IPS-15b (cell line): ENCODE measurements around the gene NR3C1.

ENCODE experiments used
- H3K27me3 ChIP-seq: one replicate; pipeline ENCODE4 v1.6.1; 2013; ENCODE audit warnings: low read length; ENCODE audit not compliant: control insufficient read depth, insufficient read depth
- H3K36me3 ChIP-seq: one replicate; pipeline ENCODE4 v1.6.1; 2013; ENCODE audit warnings: low read length; ENCODE audit not compliant: control insufficient read depth, insufficient read depth
- H3K4me1 ChIP-seq: one replicate; pipeline ENCODE4 v1.6.1; 2013; ENCODE audit warnings: mild to moderate bottlenecking, low read length; ENCODE audit not compliant: control insufficient read depth, insufficient read depth
- H3K4me3 ChIP-seq: one replicate; pipeline ENCODE4 v1.5.1; 2013; ENCODE audit warnings: low read depth, low read length
- H3K9ac ChIP-seq: one replicate; pipeline ENCODE4 v1.6.1; 2013; ENCODE audit warnings: low read depth, mild to moderate bottlenecking, low read length
- H3K9me3 ChIP-seq: one replicate; pipeline ENCODE4 v1.6.1; 2013; ENCODE audit warnings: mild to moderate bottlenecking, low read length; ENCODE audit not compliant: control insufficient read depth, insufficient read depth

The NR3C1 gene

DNA sequence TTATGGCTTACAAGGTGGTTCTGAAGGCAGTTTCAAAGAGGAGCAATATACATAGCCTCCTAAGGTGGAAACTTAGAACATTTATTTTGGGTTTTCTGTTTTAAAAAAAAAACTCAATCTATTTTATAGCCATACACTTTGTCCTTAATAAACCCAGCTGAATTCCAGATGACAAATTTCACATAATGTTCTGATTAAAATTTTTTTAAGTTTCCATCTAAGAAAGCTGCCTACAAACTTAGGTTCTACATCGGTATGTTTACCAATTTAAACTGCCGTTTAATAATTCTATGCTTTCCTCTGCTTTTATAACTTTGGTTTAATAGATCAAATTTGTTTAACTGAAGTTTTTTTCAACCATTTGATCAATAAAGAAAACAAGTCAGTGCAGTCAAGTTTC is 12.5 kb downstream of the NR3C1 start:
- H3K4me3 ChIP-seq = no peak overlapping the region
- H3K9me3 ChIP-seq = peaks cover 3% of the 10 kb centered on the region
- H3K9ac ChIP-seq = no peak overlapping the region
- no peaks in the 10 kb centered on the region for H3K36me3 ChIP-seq
- peaks cover 14% of the 10 kb centered on the region for H3K4me1 ChIP-seq
- H3K27me3 ChIP-seq = no peaks in the 10 kb centered on the region

DNA sequence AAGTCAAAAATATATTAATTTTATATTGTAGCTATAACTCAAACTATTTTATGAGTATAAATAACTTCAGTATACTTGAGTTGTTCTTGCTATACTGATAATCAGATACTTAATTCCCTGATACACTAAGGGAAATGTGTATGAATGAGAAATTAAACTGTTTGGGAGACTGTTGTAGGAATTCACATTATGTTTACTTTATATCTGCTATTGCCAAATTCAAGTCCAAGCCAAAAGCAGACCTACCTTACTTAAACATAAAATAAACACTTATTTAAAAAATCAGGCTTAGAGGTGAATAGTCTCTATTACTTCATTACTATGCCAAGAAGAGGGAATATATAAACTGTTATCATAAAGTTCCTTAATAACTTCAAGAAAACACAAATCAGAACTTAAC is 13.2 kb downstream of the NR3C1 start:
- H3K9me3 ChIP-seq = peaks cover 9% of the 10 kb centered on the region
- no peaks in the 10 kb centered on the region for H3K27me3 ChIP-seq
- no peaks in the 10 kb centered on the region for H3K36me3 ChIP-seq
- peaks cover 9% of the 10 kb centered on the region for H3K4me1 ChIP-seq
- no peak overlapping the region for H3K4me3 ChIP-seq
- no peak overlapping the region for H3K9ac ChIP-seq

DNA sequence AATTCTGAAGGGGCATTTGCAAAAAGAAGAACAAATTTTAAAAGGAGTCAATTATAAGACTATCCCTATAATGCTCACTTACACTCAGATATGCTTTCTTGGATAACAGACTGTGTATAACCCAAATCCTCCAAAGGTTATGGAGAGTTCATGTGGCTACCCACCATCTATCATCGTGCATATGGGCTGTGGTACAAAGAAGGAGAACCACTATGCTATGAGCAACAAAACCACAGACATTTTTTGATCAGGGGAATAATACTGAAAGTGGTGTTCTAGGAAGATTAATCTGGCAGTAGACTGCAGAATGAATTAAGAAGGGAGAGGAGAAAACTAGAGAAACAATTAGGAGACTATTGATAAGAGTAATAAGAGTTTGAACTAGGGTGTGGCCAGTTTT is 16.8 kb downstream of the NR3C1 start:
- Histone ChIP-seq H3K9ac (no peak overlapping the region), H3K9me3 (peaks cover 23% of the 10 kb centered on the region), H3K4me3 (no peak overlapping the region), H3K27me3 (no peaks in the 10 kb centered on the region), H3K4me1 (peaks cover 3% of the 10 kb centered on the region), H3K36me3 (no peaks in the 10 kb centered on the region)

DNA sequence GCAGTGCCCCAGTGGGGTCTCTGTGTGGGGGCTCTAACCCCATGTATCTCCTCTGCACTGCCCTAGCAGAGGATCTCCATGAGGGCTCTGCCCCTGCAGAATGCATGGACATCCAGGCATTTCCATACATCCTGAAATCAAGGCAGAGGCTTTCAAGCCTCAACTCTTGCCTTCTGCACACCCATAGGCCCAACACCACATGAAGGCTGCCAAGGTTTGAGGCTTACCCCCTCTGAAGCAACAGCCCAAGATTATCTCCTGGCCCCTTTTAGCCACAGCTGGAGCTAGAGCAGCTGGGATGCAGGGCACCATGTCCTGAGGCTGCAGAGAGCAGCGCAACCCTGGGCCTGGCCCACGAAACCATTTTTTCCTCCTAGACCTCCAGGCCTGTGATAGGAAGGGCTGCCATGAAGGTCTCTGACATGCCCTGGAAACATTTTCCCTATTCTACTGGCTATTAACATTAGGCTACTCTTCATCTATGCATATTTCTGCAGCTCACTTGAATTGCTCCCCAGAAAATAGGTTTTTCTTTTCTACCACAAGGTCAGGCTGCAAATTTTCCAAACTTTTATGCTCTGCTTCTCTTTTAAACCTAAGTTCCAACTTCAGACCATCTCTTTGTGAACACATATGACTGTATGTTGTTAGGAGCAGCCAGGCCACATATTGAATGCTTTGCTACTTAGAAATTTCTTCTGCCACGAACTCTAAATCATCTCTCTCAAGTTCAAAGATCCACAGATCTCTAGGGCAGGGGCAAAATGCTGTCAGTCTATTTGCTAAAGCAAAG is 18.4 kb downstream of the NR3C1 start:
- Histone ChIP-seq H3K36me3 (no peaks in the 10 kb centered on the region), H3K4me1 (no peaks in the 10 kb centered on the region), H3K27me3 (no peaks in the 10 kb centered on the region), H3K9me3 (peaks cover 23% of the 10 kb centered on the region), H3K9ac (no peak overlapping the region), H3K4me3 (no peak overlapping the region)

DNA sequence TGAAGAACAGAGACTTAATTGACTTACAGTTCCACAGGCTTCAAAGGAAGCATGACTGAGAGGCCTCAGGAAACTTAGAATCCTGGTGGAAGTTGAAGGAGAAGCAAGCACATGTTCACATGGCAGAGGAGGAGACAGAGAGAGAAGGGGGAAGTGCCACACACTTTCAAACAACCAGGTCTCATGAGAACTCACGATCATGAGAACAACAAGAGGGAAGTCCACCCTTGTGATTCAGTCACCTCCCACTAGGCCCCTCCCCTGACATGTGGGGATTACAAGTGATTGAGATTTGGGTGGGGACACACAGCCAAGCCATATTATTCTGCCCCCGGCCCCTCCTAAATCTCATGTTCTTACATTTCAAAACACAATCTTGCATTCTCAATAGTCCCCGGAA is 19.5 kb downstream of the NR3C1 start:
- H3K36me3 ChIP-seq = no peaks in the 10 kb centered on the region
- H3K9ac ChIP-seq = no peak overlapping the region
- H3K4me3 ChIP-seq = no peak overlapping the region
- H3K9me3 ChIP-seq = peaks cover 23% of the 10 kb centered on the region
- no peaks in the 10 kb centered on the region for H3K27me3 ChIP-seq
- H3K4me1 ChIP-seq = no peaks in the 10 kb centered on the region

DNA sequence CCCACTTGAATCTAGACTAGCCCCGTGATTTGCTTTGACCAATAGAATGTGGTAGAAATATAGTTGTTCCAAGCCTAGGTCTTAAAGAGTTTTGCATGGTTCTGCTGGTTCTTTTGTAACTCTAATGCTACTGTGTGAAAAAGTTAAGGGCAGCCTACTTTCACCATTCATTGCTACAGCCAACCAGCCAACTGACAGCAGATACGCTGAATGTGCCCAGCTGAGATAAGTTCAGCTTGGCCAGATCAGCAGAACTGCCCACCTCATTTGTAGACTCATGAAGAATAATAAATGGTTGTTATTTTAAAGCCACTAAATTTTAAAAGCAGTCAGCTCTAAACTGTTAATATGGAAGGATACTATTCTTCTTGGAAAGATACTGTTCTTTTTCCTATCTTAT is 23.9 kb downstream of the NR3C1 start:
- Histone ChIP-seq H3K27me3 (no peaks in the 10 kb centered on the region), H3K4me1 (peaks cover 9% of the 10 kb centered on the region), H3K9ac (no peak overlapping the region), H3K36me3 (no peaks in the 10 kb centered on the region), H3K4me3 (no peak overlapping the region), H3K9me3 (peaks cover 7% of the 10 kb centered on the region)

DNA sequence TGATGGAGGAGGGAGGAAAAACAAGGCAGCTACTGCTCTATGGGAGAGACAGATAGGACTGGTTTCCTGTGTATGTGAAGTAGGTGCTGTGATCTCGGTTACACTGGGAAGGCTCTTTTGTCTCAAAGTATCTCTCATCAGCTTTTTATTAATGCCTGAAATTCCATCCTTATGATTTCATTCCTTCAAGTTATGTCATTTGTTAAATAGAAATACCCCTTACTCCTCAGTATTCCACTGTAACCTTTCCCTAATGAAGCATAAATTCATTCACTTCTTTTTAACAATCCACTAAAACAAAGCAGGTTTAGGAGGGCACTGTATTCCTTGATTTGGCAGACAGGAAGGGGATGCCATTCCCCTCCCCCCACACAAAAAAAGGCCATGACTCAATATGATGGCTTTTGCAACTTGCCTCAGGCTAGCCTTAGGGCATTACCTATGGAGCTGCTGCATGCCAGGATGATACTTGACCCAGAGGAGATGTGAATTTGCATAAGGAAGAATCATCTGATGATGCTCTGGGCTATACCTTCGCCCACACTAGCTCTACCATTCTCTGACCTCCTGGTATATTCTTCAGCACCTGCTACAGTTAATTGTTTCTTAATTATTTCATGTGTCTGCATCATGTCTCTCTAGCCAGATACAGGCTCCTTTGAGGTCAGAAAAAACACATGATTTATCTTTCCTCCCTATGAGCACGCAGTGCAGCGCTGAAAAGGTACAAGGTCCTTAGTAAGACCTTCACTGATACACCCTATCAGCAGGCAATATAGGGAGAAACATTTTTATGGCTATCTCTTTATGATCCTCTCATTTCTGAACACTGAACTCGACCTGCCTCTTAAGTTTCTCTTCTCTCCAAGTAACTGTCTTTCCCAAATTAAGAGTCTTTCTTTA is 26.3 kb downstream of the NR3C1 start:
- Histone ChIP-seq H3K4me1 (peaks cover 9% of the 10 kb centered on the region), H3K9ac (no peak overlapping the region), H3K36me3 (no peaks in the 10 kb centered on the region), H3K4me3 (no peak overlapping the region), H3K9me3 (no peaks in the 10 kb centered on the region), H3K27me3 (no peaks in the 10 kb centered on the region)

DNA sequence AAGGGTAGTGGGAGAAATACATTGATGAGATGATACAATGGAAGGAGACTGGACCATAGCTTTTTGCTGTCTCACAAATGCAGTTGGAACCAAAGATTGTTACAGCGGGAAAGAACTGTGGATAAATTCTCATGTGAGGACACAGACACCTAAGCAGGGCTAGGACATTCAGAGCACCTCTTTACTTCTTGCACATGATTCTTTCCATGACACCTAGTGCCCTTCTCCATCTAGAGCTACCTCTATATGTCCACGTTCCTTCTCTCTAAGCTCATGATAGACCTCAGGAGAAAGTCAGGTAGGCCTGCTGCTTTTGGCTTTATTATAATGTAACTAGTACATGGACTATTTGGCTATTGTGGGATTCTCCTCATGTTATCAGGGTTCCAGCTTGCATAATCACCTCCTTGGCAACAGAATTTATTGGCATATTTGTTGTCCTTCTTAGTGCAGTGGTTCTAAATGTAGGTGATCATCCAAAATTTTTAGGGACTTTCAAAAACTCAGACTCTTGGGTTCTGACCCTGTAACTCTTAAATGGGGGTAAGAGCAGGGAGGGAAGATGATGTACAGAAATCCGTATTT is 27.2 kb downstream of the NR3C1 start:
- H3K36me3 ChIP-seq = no peaks in the 10 kb centered on the region
- no peaks in the 10 kb centered on the region for H3K9me3 ChIP-seq
- H3K9ac ChIP-seq = no peak overlapping the region
- peaks cover 9% of the 10 kb centered on the region for H3K4me1 ChIP-seq
- H3K4me3 ChIP-seq = no peak overlapping the region
- no peaks in the 10 kb centered on the region for H3K27me3 ChIP-seq

DNA sequence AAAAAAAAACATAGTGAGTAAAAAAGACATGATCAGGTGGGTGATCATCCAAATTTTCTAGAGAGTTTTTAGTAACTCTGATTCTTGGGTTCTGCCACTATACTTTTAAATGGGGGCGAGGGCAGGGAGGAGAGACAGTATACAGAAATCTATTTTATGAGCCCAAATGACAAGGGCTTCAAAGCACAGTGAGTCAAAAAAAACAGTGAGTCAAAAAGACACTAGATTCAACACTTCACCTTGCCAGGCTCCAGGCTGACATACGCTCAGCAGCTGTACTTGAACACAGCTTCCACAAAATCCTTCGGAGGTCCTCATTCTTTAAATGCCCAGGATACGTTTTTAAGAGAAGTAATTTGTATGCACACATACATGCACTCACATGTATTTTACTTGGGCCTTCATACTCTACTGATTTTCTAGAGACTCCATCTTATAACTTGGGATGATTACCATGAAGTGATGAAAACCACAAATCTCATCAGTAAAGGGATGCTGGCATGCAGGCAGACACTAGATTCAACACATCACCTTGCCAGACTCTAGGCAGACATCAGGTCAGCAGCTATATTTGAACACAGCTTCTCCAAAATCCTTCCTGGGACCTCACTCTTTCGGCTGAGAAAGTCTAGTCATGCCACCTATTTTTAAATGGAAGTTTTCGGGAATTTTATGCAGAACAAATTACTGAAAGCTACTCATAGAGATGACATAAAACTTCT is 28.8 kb downstream of the NR3C1 start:
- Histone ChIP-seq H3K9ac (no peak overlapping the region), H3K27me3 (no peaks in the 10 kb centered on the region), H3K9me3 (no peaks in the 10 kb centered on the region), H3K4me1 (peaks cover 9% of the 10 kb centered on the region), H3K4me3 (no peak overlapping the region), H3K36me3 (no peaks in the 10 kb centered on the region)

DNA sequence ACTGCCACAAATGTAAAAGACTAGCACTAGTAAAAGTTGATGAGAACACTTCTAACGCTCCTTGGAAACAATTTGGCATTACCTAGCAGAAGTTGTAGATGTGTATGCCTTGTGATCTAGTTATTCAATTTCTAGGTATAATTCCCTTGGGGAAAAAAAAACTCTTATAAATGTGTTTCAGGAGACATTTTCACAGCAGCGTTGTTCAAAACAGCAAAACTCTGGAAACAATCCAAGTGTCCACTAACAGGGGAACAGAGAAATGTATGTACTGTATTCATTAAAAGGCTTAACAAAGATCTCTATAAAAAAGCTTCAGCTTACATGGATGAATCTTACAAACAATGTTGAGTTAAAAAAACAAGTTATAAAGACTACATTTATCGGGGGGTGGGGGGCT is 30.4 kb downstream of the NR3C1 start:
- Histone ChIP-seq H3K9me3 (no peaks in the 10 kb centered on the region), H3K4me1 (peaks cover 9% of the 10 kb centered on the region), H3K4me3 (no peak overlapping the region), H3K36me3 (no peaks in the 10 kb centered on the region), H3K9ac (no peak overlapping the region), H3K27me3 (no peaks in the 10 kb centered on the region)

DNA sequence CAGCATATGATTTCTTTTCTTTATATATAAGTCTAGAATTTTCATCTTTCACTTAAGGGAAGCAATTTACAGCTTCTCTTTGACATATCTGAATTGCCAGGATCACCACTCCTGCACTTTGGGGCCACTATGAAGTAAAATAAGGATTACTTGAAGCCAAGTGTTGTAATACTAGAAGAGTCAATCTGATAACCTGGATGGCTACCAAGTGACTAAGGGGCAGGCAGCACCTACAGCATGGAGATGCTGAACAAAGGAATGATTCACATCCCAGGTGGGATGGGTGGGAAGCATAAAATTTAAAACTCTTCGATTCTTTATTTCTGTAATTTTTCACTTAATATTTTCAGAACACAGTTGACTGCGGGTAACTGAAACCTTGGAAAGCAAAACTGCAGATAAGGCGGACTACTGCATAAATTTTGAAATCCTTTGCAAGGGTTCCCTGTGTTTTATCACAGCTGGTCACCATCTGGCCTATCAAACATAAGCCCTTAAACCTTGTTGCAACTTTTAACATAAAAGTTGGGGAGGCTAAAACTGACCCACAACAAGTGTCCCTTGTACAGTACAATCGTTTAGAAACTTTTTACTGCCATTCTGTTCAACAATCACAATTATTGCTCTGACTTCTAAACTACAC is 31.2 kb downstream of the NR3C1 start:
- Histone ChIP-seq H3K4me3 (no peak overlapping the region), H3K4me1 (peaks cover 6% of the 10 kb centered on the region)

More for the DNA sequence above, 31.2 kb downstream of the NR3C1 start:
- H3K9me3 ChIP-seq = no peaks in the 10 kb centered on the region
- no peak overlapping the region for H3K9ac ChIP-seq
- H3K27me3 ChIP-seq = no peaks in the 10 kb centered on the region
- no peaks in the 10 kb centered on the region for H3K36me3 ChIP-seq
